Measurements from ENCODE around the gene VWA8.
A peak's percentile ranks its signal among the peaks of the same experiment; 100 is the strongest.

The VWA8 gene

GRCh38 chr13:41960637-41961465, at the start of gene VWA8:
VWA8 (minus strand) TSS chr13:41961109; CDS start chr13:41961015, 94 bp downstream.
- TF ChIP-seq GATA2 (IDR thresholded peaks at IDR 0.05; ENCODE audit: low read depth, low read length) (no peak), GATA3 (IDR thresholded peaks at IDR 0.05; ENCODE audit: low read depth, low read length) (no peak)

GRCh38 chr13:42009057-42009456, 48.1 kb upstream of the VWA8 start:
- TF ChIP-seq GATA3 (IDR thresholded peaks at IDR 0.05; ENCODE audit: low read depth, low read length) (no peak), GATA2 (IDR thresholded peaks at IDR 0.05; ENCODE audit: low read depth, low read length) (no peak)

GRCh38 chr13:42007844-42008243, 46.9 kb upstream of the VWA8 start:
- no peak for TF ChIP-seq GATA2 (IDR thresholded peaks at IDR 0.05; ENCODE audit: low read depth, low read length)
- no peak for TF ChIP-seq GATA3 (IDR thresholded peaks at IDR 0.05; ENCODE audit: low read depth, low read length)

GRCh38 chr13:42002066-42002465, 41.2 kb upstream of the VWA8 start:
- no peak for TF ChIP-seq GATA3 (IDR thresholded peaks at IDR 0.05; ENCODE audit: low read depth, low read length)
- TF ChIP-seq GATA2 (IDR thresholded peaks at IDR 0.05; ENCODE audit: low read depth, low read length): no peak

GRCh38 chr13:42001580-42001979, 40.7 kb upstream of the VWA8 start:
- no peak for TF ChIP-seq GATA3 (IDR thresholded peaks at IDR 0.05; ENCODE audit: low read depth, low read length)

GRCh38 chr13:42000846-42001245, 39.9 kb upstream of the VWA8 start:
- TF ChIP-seq GATA3 (IDR thresholded peaks at IDR 0.05; ENCODE audit: low read depth, low read length): no peak
- TF ChIP-seq GATA2 (IDR thresholded peaks at IDR 0.05; ENCODE audit: low read depth, low read length): no peak

GRCh38 chr13:41997396-41997795, 36.5 kb upstream of the VWA8 start:
- TF ChIP-seq GATA3 (IDR thresholded peaks at IDR 0.05; ENCODE audit: low read depth, low read length): no peak
- no peak for TF ChIP-seq GATA2 (IDR thresholded peaks at IDR 0.05; ENCODE audit: low read depth, low read length)

- TF ChIP-seq GATA3 (IDR thresholded peaks at IDR 0.05; ENCODE audit: low read depth, low read length): no peak
- TF ChIP-seq GATA2 (IDR thresholded peaks at IDR 0.05; ENCODE audit: low read depth, low read length): no peak
Observed at GRCh38 chr13:41995946-41996345, 35.0 kb upstream of the VWA8 start.

- TF ChIP-seq GATA2 (IDR thresholded peaks at IDR 0.05; ENCODE audit: low read depth, low read length) (no peak), GATA3 (IDR thresholded peaks at IDR 0.05; ENCODE audit: low read depth, low read length) (no peak)
Observed at GRCh38 chr13:41995336-41995735, 34.4 kb upstream of the VWA8 start.

- no peak for TF ChIP-seq GATA2 (IDR thresholded peaks at IDR 0.05; ENCODE audit: low read depth, low read length)
- TF ChIP-seq GATA3 (IDR thresholded peaks at IDR 0.05; ENCODE audit: low read depth, low read length): no peak
Observed at GRCh38 chr13:41994696-41995095, 33.8 kb upstream of the VWA8 start.

GRCh38 chr13:41991936-41992335, 31.0 kb upstream of the VWA8 start:
- TF ChIP-seq GATA2 (IDR thresholded peaks at IDR 0.05; ENCODE audit: low read depth, low read length) (no peak), GATA3 (IDR thresholded peaks at IDR 0.05; ENCODE audit: low read depth, low read length) (no peak)

- no peak for TF ChIP-seq GATA2 (IDR thresholded peaks at IDR 0.05; ENCODE audit: low read depth, low read length)
- TF ChIP-seq GATA3 (IDR thresholded peaks at IDR 0.05; ENCODE audit: low read depth, low read length): no peak
Observed at GRCh38 chr13:41988244-41988643, 27.3 kb upstream of the VWA8 start.

- TF ChIP-seq GATA3 (IDR thresholded peaks at IDR 0.05; ENCODE audit: low read depth, low read length) (peak; percentile 93), GATA2 (IDR thresholded peaks at IDR 0.05; ENCODE audit: low read depth, low read length) (peak; percentile 88)
Observed at GRCh38 chr13:41985788-41986508, 25.0 kb upstream of the VWA8 start.

- TF ChIP-seq GATA3 (IDR thresholded peaks at IDR 0.05; ENCODE audit: low read depth, low read length): no peak
- no peak for TF ChIP-seq GATA2 (IDR thresholded peaks at IDR 0.05; ENCODE audit: low read depth, low read length)
Observed at GRCh38 chr13:41981951-41982715, 21.2 kb upstream of the VWA8 start.
